GM12878 (cell line): ENCODE results near the gene NSMCE4A. TPM values are rescaled to one million over a fixed set of nuclear protein-coding genes. Genes with fewer than 3 reads are reported as not detected.

Experiments
- ATAC-seq: fragments of 200-7000 bp; cut with Tn5 transposase; 3 replicates; pipeline ENCODE4 v1.9.1; 2020; ENCODE audit warnings: mild to moderate bottlenecking, moderate library complexity
- BruUV-seq: library from RNA; stranded (reverse); fragments of 400-500 nt; replicated peaks from 2 replicates; lab custom pipeline; 2021; lab: Mats Ljungman, UMichigan
- CTCF ChIA-PET: fragments of 300-600 bp; sonication (Branson Sonifier 250); formaldehyde crosslinking; extraction: SDS; loops from one replicate; lab custom pipeline; 2021; ENCODE audit warnings: inconsistent platforms; lab: Yijun Ruan, JAX
- POLR2A ChIA-PET: fragments of 350-600 bp; formaldehyde crosslinking; extraction: SDS; loops from one replicate; lab custom pipeline; 2021; ENCODE audit warnings: inconsistent platforms; lab: Charles Lee
- RAD21 ChIA-PET: fragments of 300-600 bp; sonication (Branson Sonifier 250); formaldehyde crosslinking; loops from one replicate; lab custom pipeline; 2023; ENCODE audit warnings: antibody characterized with exemption; ENCODE audit not compliant: unreplicated experiment; lab: Charles Lee
- SMC1A ChIA-PET: fragments of 300-600 bp; sonication (Branson Sonifier 250); formaldehyde crosslinking; loops from one replicate; lab custom pipeline; 2023; ENCODE audit not compliant: unreplicated experiment, uncharacterized antibody; lab: Charles Lee
- DNase-seq: peaks from one replicate; pipeline ENCODE4 v3.0.0-alpha.2; 2011; ENCODE audit warnings: low read depth, low spot score
- FAIRE-seq: peaks from 3 replicates; lab custom pipeline; 2011; peaks lifted over from hg19 to GRCh38; lab: Jason Lieb, UNC
- H2AFZ ChIP-seq: 2 replicates; pipeline ENCODE4 v1.6.0; 2011; ENCODE audit warnings: low read depth, low read length, control low read depth; ENCODE audit not compliant: control insufficient read depth
- H3K27ac ChIP-seq: 2 replicates; pipeline ENCODE4 v1.5.1; 2011; ENCODE audit warnings: control low read depth; ENCODE audit not compliant: control insufficient read depth, insufficient read depth
- H3K27me3 ChIP-seq, 2 experiments: replicated peaks in 1 of 2; 2 replicates each; pipeline versions ENCODE4 v1.6.0 to v1.6.1; 2011; ENCODE audit warnings: low read length in 1 of 2; ENCODE audit not compliant: control insufficient read depth in 2 of 2, insufficient read depth in 2 of 2
- H3K36me3 ChIP-seq, 2 experiments: 2 replicates each; pipeline ENCODE4 v1.5.1; 2011; ENCODE audit warnings: low read length in 1 of 2; ENCODE audit not compliant: control insufficient read depth in 2 of 2, insufficient read depth in 2 of 2
- H3K4me1 ChIP-seq: 2 replicates; pipeline ENCODE4 v1.6.1; 2011; ENCODE audit warnings: mild to moderate bottlenecking, low read length, moderate library complexity, mixed read lengths; ENCODE audit not compliant: control insufficient read depth, insufficient read depth
- H3K4me2 ChIP-seq: 2 replicates; pipeline ENCODE4 v1.6.0; 2011; ENCODE audit warnings: control low read depth; ENCODE audit not compliant: control insufficient read depth, insufficient read depth
- H3K4me3 ChIP-seq: fragments of 200-600 bp; sonication (generic); 2 replicates; pipeline ENCODE4 v1.5.1; 2016
- H3K79me2 ChIP-seq: 2 replicates; pipeline ENCODE4 v1.6.0; 2011; ENCODE audit warnings: low read length; ENCODE audit not compliant: control insufficient read depth, insufficient read depth
- H3K9ac ChIP-seq: 2 replicates; pipeline ENCODE4 v1.8.0; 2011; ENCODE audit warnings: low read length, control low read depth, mixed read lengths; ENCODE audit not compliant: control insufficient read depth, insufficient read depth
- H3K9me3 ChIP-seq: replicated peaks from 3 replicates; pipeline ENCODE4 v1.5.1; 2011; ENCODE audit warnings: mild to moderate bottlenecking, low read length; ENCODE audit not compliant: control insufficient read depth, insufficient read depth
- H4K20me1 ChIP-seq: 2 replicates; pipeline ENCODE4 v1.6.0; 2011; ENCODE audit not compliant: control insufficient read depth, insufficient read depth
- GABPA ChIP-seq: IDR thresholded peaks from 2 replicates; pipeline ENCODE4 v1.6.1; 2014; ENCODE audit warnings: antibody characterized with exemption, low read depth, mild to moderate bottlenecking, inconsistent platforms
- IKZF1 ChIP-seq: fragments of 450-650 bp; conservative IDR thresholded peaks from 2 replicates; pipeline ENCODE4 v1.6.1; 2017; ENCODE audit warnings: antibody characterized with exemption, mild to moderate bottlenecking
- NFIC ChIP-seq: IDR thresholded peaks from 2 replicates; pipeline ENCODE4 v1.6.1; 2012; ENCODE audit warnings: low read depth, mild to moderate bottlenecking, inconsistent platforms, low read length, moderate library complexity
- PAX8 ChIP-seq: fragments of 450-650 bp; IDR thresholded peaks from 2 replicates; pipeline ENCODE4 v1.6.1; 2017; ENCODE audit warnings: mild to moderate bottlenecking, moderate library complexity
- SKIL ChIP-seq: fragments of 450-650 bp; IDR thresholded peaks from 2 replicates; pipeline ENCODE4 v1.6.1; 2017; ENCODE audit warnings: mild to moderate bottlenecking, low read depth, inconsistent platforms; ENCODE audit not compliant: poor library complexity, severe bottlenecking
- USF2 ChIP-seq: IDR thresholded peaks from 2 replicates; pipeline ENCODE4 v1.6.1; 2011; ENCODE audit warnings: low read depth, low read length, improper control_type of control experiment, borderline replicate concordance
- WGBS: methylation state at CpG from one replicate; pipeline ENCODE4 v1.1.6; 2016; ENCODE audit warnings: low lambda C conversion rate; ENCODE audit not compliant: insufficient replicate concordance, insufficient coverage; ENCODE audit errors: missing lambda C conversion rate; 5-methylcytosine and 5-hydroxymethylcytosine counted together
- in situ Hi-C: fragments of 300-500 bp; cut with MboI; formaldehyde crosslinking; loops from 9 replicates; pipeline ENCODE4 v1.14.3; 2018; ENCODE audit warnings: mixed read lengths
- intact Hi-C: fragments of 100-400 bp; cut with micrococcal nuclease; formaldehyde crosslinking; loops from one replicate; pipeline ENCODE4 v1.14.2; 2022; ENCODE audit not compliant: unreplicated experiment
- polyA plus RNA-seq, 11 experiments: library from polyadenylated mRNA; depleted of rRNA in 4 of 11; unstranded in 6 of 11; stranded (reverse) in 5 of 11; fragments of >200 nt; fragmentation: Nextera tagmentation in 4 of 11; fragmentation: Illumina TruSeq in 1 of 11; extraction: Ambion mirVana in 4 of 11; extraction: Trizol in 1 of 11; gene quantifications; 1 replicate in 1 of 11; 2 replicates in 10 of 11; pipeline versions ENCODE4 v1.2.1 to v1.2.3, GENCODE V29; 2011 to 2016; ENCODE audit warnings: inconsistent platforms in 2 of 11, missing spikeins in 2 of 11, low read depth in 1 of 11
- total RNA-seq, 4 experiments: library from RNA; depleted of rRNA in 3 of 4; stranded (reverse); fragments of >200 nt in 3 of 4; fragmentation: Illumina TruSeq in 1 of 4; extraction: Trizol in 1 of 4; gene quantifications; 2 replicates each; pipeline versions ENCODE4 v1.2.1 to v1.2.3, GENCODE V29; 2013 to 2021

The NSMCE4A gene
- total and polyA plus RNA-seq, 10 of the 15 experiments (the other 5 are each of a cell fraction or from before 2014, with no cell fraction given) = 14.2 to 105 (median 76.1) TPM

GRCh38 chr10:122001698-122002097 is 26.7 kb upstream of the NSMCE4A start (continued):
- TF ChIP-seq USF2 (no peak), NFIC (no peak), SKIL (no peak), PAX8 (no peak), GABPA (no peak)

GRCh38 chr10:121999301-121999700 is 24.3 kb upstream of the NSMCE4A start:
- in situ Hi-C loops (no loop called here), intact Hi-C loops (no loop called here)
- Histone ChIP-seq H3K4me1 (no peaks in the 10 kb centered on the region), H3K9me3 (no peaks in the 10 kb centered on the region; the same call in 2 of the 3 replicates), H3K4me3 (no peak overlapping the region), H3K27me3 (no peaks in the 10 kb centered on the region), H3K4me2 (no peak overlapping the region), H3K27ac (no peak overlapping the region), H2AFZ (no peak overlapping the region), H3K79me2 (no peaks in the 10 kb centered on the region), H3K36me3 (no peaks in the 10 kb centered on the region), H3K9ac (no peak overlapping the region), H4K20me1 (no peaks in the 10 kb centered on the region)
- FAIRE-seq (no peak), DNase-seq (no peak), ATAC-seq (no peak)
- RAD21 ChIA-PET = no interaction called here
- SMC1A ChIA-PET = no interaction called here
- 58% methylated on average over 4 of the region's 4 CpGs for WGBS
- TF ChIP-seq IKZF1 = no peak
- BruUV-seq = no TSS peak
- CTCF ChIA-PET = interaction anchor here (0.7 kb wide), 1 partner anchor 38 kb away, joined by 3 read pairs; no protein-coding TSS in a partner anchor
- POLR2A ChIA-PET = no interaction called here
